B cell (primary cell): ENCODE measurements around the gene HIRIP3. TPM values are rescaled to one million over a fixed set of nuclear protein-coding genes. Genes with fewer than 3 reads are reported as not detected.

Experiments
- ATAC-seq: fragments of 200-7000 bp; cut with Tn5 transposase; one replicate; pipeline ENCODE4 v1.10.0; 2021; ENCODE audit warnings: low read depth, mild to moderate bottlenecking, moderate number of reproducible peaks, moderate library complexity
- CTCF ChIA-PET: fragments of 350-600 bp; sonication (Branson Sonifier 250); formaldehyde crosslinking; loops from one replicate; lab custom pipeline; 2021; ENCODE audit warnings: antibody characterized with exemption, inconsistent platforms; lab: Charles Lee
- POLR2A ChIA-PET: fragments of 350-600 bp; sonication (Branson Sonifier 250); formaldehyde crosslinking; loops from one replicate; lab custom pipeline; 2021; ENCODE audit warnings: antibody characterized with exemption; lab: Charles Lee
- DNase-seq: peaks from one replicate; pipeline ENCODE4 v3.0.0; 2013
- H2AFZ ChIP-seq: 2 replicates; pipeline ENCODE4 v1.6.1; 2012; ENCODE audit warnings: mild to moderate bottlenecking, low read depth, low read length; ENCODE audit not compliant: insufficient read depth, poor library complexity, severe bottlenecking
- H3K27ac ChIP-seq, 2 donors: 1 replicate in 1 of 2; 2 replicates in 1 of 2; pipeline ENCODE4 v1.5.1; 2012 to 2013; ENCODE audit warnings: low read length in 2 of 2, mild to moderate bottlenecking in 2 of 2, moderate library complexity in 1 of 2
- H3K27me3 ChIP-seq, 4 experiments: fragments of 200-600 bp in 1 of 4; sonication (generic) in 1 of 4; replicated peaks in 1 of 4; 1 replicate in 2 of 4; 2 replicates in 2 of 4; pipeline versions ENCODE4 v1.6.1 to v1.7.0; 2013 to 2016; ENCODE audit warnings: low read length in 3 of 4, mild to moderate bottlenecking in 2 of 4, mixed read lengths in 1 of 4, moderate library complexity in 1 of 4; ENCODE audit not compliant: insufficient read depth in 4 of 4, control insufficient read depth in 3 of 4; ENCODE audit errors: control extremely low read depth in 1 of 4
- H3K36me3 ChIP-seq, 2 experiments: replicated peaks in 1 of 2; 1 replicate in 1 of 2; 2 replicates in 1 of 2; pipeline versions ENCODE4 v1.6.1 to v1.7.1; 2013; ENCODE audit warnings: low read length in 1 of 2; ENCODE audit not compliant: insufficient read depth in 2 of 2, control insufficient read depth in 1 of 2; ENCODE audit errors: control extremely low read depth in 1 of 2, extremely low read depth in 1 of 2
- H3K4me1 ChIP-seq, 2 donors: fragments of 200-600 bp in 1 of 2; sonication (generic) in 1 of 2; 1 replicate in 1 of 2; 2 replicates in 1 of 2; pipeline versions ENCODE4 v1.5.1 to v1.6.1; 2013 to 2017; ENCODE audit warnings: low read length in 2 of 2; ENCODE audit not compliant: control insufficient read depth in 2 of 2, insufficient read depth in 2 of 2
- H3K4me2 ChIP-seq: replicated peaks from 2 replicates; pipeline ENCODE3; 2012; ENCODE audit warnings: mild to moderate bottlenecking, low read depth, low read length; ENCODE audit not compliant: poor library complexity, severe bottlenecking
- H3K4me3 ChIP-seq, 5 experiments: fragments of 200-600 bp in 1 of 5; sonication (generic) in 1 of 5; 1 replicate in 3 of 5; 2 replicates in 2 of 5; pipeline versions ENCODE4 v1.5.1 to v1.7.0; 2011 to 2016; ENCODE audit warnings: low read length in 4 of 5, mild to moderate bottlenecking in 4 of 5, low read depth in 2 of 5, control low read depth in 1 of 5, moderate library complexity in 1 of 5; ENCODE audit not compliant: insufficient read depth in 1 of 5; ENCODE audit errors: control extremely low read depth in 1 of 5, extremely low read depth in 1 of 5
- H3K79me2 ChIP-seq: fragments of 200-600 bp; sonication (generic); one replicate; pipeline ENCODE4 v1.6.0; 2016; ENCODE audit warnings: low read length; ENCODE audit not compliant: control insufficient read depth, insufficient read depth
- H3K9ac ChIP-seq: fragments of 200-600 bp; sonication (generic); 2 replicates; pipeline ENCODE4 v1.6.1; 2017; ENCODE audit warnings: mild to moderate bottlenecking, low read length, moderate library complexity
- H3K9me3 ChIP-seq, 3 donors: one replicate each; pipeline versions ENCODE4 v1.6.1 to v1.7.1; 2013; ENCODE audit warnings: low read length in 2 of 3; ENCODE audit not compliant: control insufficient read depth in 2 of 3, insufficient read depth in 1 of 3; ENCODE audit errors: control extremely low read depth in 1 of 3
- H4K20me1 ChIP-seq: 2 replicates; pipeline ENCODE4 v1.6.0; 2012; ENCODE audit warnings: mild to moderate bottlenecking, low read length; ENCODE audit not compliant: insufficient read depth, control insufficient read depth, poor library complexity, severe bottlenecking
- H3K27ac Mint-ChIP-seq: one replicate; pipeline ENCODE4 v1.8.0; 2021; ENCODE audit warnings: mixed read lengths
- H3K27me3 Mint-ChIP-seq: one replicate; pipeline ENCODE4 v1.8.0; 2021; ENCODE audit warnings: mixed read lengths
- H3K4me1 Mint-ChIP-seq: one replicate; pipeline ENCODE4 v1.8.0; 2021; ENCODE audit warnings: mixed read lengths
- H3K4me3 Mint-ChIP-seq: one replicate; pipeline ENCODE4 v1.8.0; 2021; ENCODE audit warnings: mixed read lengths
- H3K9me3 Mint-ChIP-seq: one replicate; pipeline ENCODE4 v1.8.0; 2022; ENCODE audit warnings: mixed read lengths; ENCODE audit not compliant: insufficient read depth
- CTCF ChIP-seq: fragments of 200-600 bp; IDR thresholded peaks from one replicate; pipeline ENCODE4 v1.8.0; 2022; ENCODE audit warnings: antibody characterized with exemption, mild to moderate bottlenecking
- EZH2 ChIP-seq: IDR thresholded peaks from 2 replicates; pipeline ENCODE4 v1.6.1; 2012; ENCODE audit warnings: borderline replicate concordance, low read depth, mild to moderate bottlenecking, moderate library complexity, low read length; ENCODE audit not compliant: insufficient read depth, poor library complexity, severe bottlenecking
- WGBS: methylation state at CpG from one replicate; pipeline ENCODE4 v1.1.5; 2013; ENCODE audit warnings: missing lambda C conversion rate; ENCODE audit not compliant: insufficient coverage; 5-methylcytosine and 5-hydroxymethylcytosine counted together
- intact Hi-C: fragments of 100-400 bp; cut with micrococcal nuclease; formaldehyde crosslinking; loops from one replicate; pipeline ENCODE4 v1.10.0; 2022
- polyA plus RNA-seq: library from polyadenylated mRNA; depleted of rRNA; stranded (reverse); fragments of >200 nt; gene quantifications from 2 replicates; pipeline ENCODE4 v1.2.3, GENCODE V29; 2012
- total RNA-seq, 2 donors: library from RNA; stranded (reverse); fragments of 120-200 nt in 1 of 2; gene quantifications; 1 replicate in 1 of 2; 2 replicates in 1 of 2; pipeline versions ENCODE4 v1.2.3 to v1.2.4, GENCODE V29; 2013 to 2022

Gene HIRIP3
- total and polyA plus RNA-seq, 2 donors (not counting 1 experiment from before 2014, with no cell fraction given) = 12.2 to 13.9 TPM

DNA sequence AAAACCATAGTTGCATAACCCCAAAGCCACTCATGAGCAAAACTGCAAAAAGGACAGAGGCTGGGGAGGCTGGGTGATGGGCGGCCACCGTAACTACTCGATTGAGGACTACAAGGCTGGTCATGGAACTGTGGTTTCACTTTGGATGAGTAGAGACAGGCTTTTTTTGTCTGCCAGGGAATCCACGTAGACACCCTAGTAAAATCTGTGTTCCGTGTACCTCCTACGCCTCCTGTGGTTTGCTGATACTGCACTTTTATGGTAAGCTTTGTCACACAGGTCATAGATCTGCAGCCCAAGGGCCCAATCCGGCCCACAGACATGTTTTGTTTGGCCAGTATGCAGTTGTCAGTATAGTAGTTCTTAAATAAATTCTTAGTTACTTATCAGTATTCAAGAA is 37.9 kb upstream of the HIRIP3 start:
- no peaks in the 10 kb centered on the region for H3K79me2 ChIP-seq
- peaks cover 45% of the 10 kb centered on the region for H3K27me3 Mint-ChIP-seq
- ATAC-seq (no peak), DNase-seq (no peak)
- H3K9me3 ChIP-seq = peaks cover 0 to 15% (median 0%) of the 10 kb centered on the region in 3 donors
- WGBS = 24% methylated on average over 5 of the region's 7 CpGs
- H3K27me3 ChIP-seq = peaks cover 0 to 53% (median 27%) of the 10 kb centered on the region in 4 experiments
- intact Hi-C loops = no loop called here
- no peak overlapping the region for H3K27ac ChIP-seq
- no peak for TF ChIP-seq EZH2
- TF ChIP-seq CTCF = no peak
- no peak overlapping the region for H2AFZ ChIP-seq
- H3K36me3 ChIP-seq = no peaks in the 10 kb centered on the region
- CTCF ChIA-PET = interaction anchor here (0.9 to 3.3 kb wide), 3 partner anchors 10 to 39 kb away, joined by 4 to 18 read pairs (median 12); no protein-coding TSS in a partner anchor
- no peaks in the 10 kb centered on the region for H3K9me3 Mint-ChIP-seq
- no peak overlapping the region for H3K27ac Mint-ChIP-seq
- H4K20me1 ChIP-seq = no peaks in the 10 kb centered on the region
- H3K4me1 ChIP-seq = peaks cover 10 to 21% of the 10 kb centered on the region in 2 donors
- no peak overlapping the region for H3K4me3 ChIP-seq
- POLR2A ChIA-PET = interaction anchor here (1.5 kb wide), 1 partner anchor 367 kb away, joined by 3 read pairs; no protein-coding TSS in a partner anchor
- no peak overlapping the region for H3K4me3 Mint-ChIP-seq
- no peak overlapping the region for H3K9ac ChIP-seq
- peaks cover 10% of the 10 kb centered on the region for H3K4me1 Mint-ChIP-seq
- no peak overlapping the region for H3K4me2 ChIP-seq

DNA sequence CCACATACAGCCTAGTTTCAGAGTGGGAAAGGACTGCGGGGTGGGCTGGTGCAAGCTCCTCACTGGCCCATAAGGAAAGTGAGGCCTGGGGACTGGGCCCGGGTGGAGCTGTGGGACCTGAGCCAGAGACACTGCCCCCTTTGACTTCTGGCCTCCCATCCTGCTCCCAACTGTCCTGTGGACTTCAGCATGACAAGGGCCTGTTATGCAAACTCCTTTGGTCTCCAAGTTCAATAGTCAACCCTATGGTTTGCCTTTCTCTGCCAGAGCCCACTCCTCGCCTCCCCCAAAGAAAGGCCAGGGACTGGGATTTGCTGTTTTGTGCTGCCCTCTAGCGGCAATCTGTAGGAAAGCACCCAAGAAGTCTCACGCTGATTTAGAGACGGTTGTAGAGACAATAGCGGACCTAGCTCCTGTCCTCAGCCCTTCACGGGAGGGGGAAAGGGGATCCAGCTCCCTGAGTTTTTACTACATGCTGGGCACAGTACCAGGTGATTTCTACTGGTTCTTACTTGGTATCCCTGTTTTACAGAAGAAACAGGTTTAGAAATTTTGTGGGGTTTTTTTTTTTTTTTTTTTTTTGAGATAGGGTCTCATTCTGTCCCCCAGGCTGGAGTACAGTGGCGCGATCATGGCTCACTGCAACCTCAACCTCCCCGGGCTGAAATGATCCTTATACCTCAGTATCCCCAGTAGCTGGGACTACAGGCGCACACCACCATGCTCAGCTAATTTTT is 36.8 kb upstream of the HIRIP3 start:
- ATAC-seq = peak; percentile 56
- Mint-ChIP-seq H3K4me1 (peaks cover 10% of the 10 kb centered on the region), H3K27ac (no peak overlapping the region), H3K9me3 (no peaks in the 10 kb centered on the region), H3K27me3 (peaks cover 52% of the 10 kb centered on the region), H3K4me3 (peak overlapping the region; percentile 49)
- peaks cover 10 to 21% of the 10 kb centered on the region in 2 donors for H3K4me1 ChIP-seq
- peaks cover 0 to 15% (median 0%) of the 10 kb centered on the region in 3 donors for H3K9me3 ChIP-seq
- WGBS = 10% methylated on average over 6 of the region's 12 CpGs
- no peak overlapping the region for H3K9ac ChIP-seq
- H3K4me3 ChIP-seq = no peak overlapping the region
- peak; percentile 77 for DNase-seq
- intact Hi-C loops = no loop called here
- no peaks in the 10 kb centered on the region for H3K36me3 ChIP-seq
- no peak overlapping the region for H3K27ac ChIP-seq
- TF ChIP-seq EZH2 (no peak), CTCF (peak; percentile 76)
- no peak overlapping the region for H2AFZ ChIP-seq
- H3K4me2 ChIP-seq = no peak overlapping the region
- ChIA-PET POLR2A (interaction anchor here (0.7 to 1.5 kb wide), 2 partner anchors 33 to 365 kb away, joined by 3 to 4 read pairs; partner anchors contain the start of gene ALDOA), CTCF (interaction anchor here (0.6 to 3.3 kb wide), 20 partner anchors 7 to 770 kb away, joined by 3 to 18 read pairs (median 4); partner anchors contain the start of gene C16orf92)
- no peaks in the 10 kb centered on the region for H3K79me2 ChIP-seq
- H4K20me1 ChIP-seq = no peaks in the 10 kb centered on the region
- H3K27me3 ChIP-seq = peaks cover 0 to 61% (median 27%) of the 10 kb centered on the region in 4 experiments
